Hepatocyte (in vitro differentiated cells): ENCODE measurements around the gene NSUN7. TPM values are rescaled to one million over a fixed set of nuclear protein-coding genes. Genes with fewer than 3 reads are reported as not detected.

Source experiments
- DNase-seq: peaks from one replicate; pipeline ENCODE4 v3.0.0-alpha.2; 2016; ENCODE audit warnings: low spot score
- H2AFZ ChIP-seq: fragments of 200-600 bp; sonication (generic); 2 replicates; pipeline ENCODE4 v1.6.0; 2016; ENCODE audit warnings: antibody characterized with exemption, mild to moderate bottlenecking
- H3K27ac ChIP-seq: fragments of 200-600 bp; sonication (generic); 2 replicates; pipeline ENCODE4 v1.5.1; 2016; ENCODE audit warnings: mild to moderate bottlenecking
- H3K27me3 ChIP-seq: fragments of 200-600 bp; sonication (generic); 2 replicates; pipeline ENCODE4 v1.6.1; 2016
- H3K36me3 ChIP-seq: fragments of 200-600 bp; sonication (generic); replicated peaks from 2 replicates; pipeline ENCODE4 v1.5.1; 2016; ENCODE audit warnings: low read depth; ENCODE audit not compliant: insufficient read depth
- H3K4me1 ChIP-seq: fragments of 200-600 bp; sonication (generic); 2 replicates; pipeline ENCODE4 v1.5.1; 2016; ENCODE audit warnings: mild to moderate bottlenecking, moderate library complexity; ENCODE audit not compliant: insufficient read depth
- H3K4me2 ChIP-seq: fragments of 200-600 bp; sonication (generic); 2 replicates; pipeline ENCODE4 v1.6.0; 2016
- H3K4me3 ChIP-seq: fragments of 200-600 bp; sonication (generic); 2 replicates; pipeline ENCODE4 v1.5.1; 2016; ENCODE audit warnings: mild to moderate bottlenecking
- H3K79me2 ChIP-seq: fragments of 200-600 bp; sonication (generic); 2 replicates; pipeline ENCODE4 v1.6.0; 2017; ENCODE audit warnings: mild to moderate bottlenecking
- H3K9me2 ChIP-seq: fragments of 200-600 bp; sonication (generic); replicated peaks from 2 replicates; pipeline ENCODE4 v1.6.0; 2017; ENCODE audit warnings: mild to moderate bottlenecking; ENCODE audit not compliant: insufficient read depth
- H3K9me3 ChIP-seq: fragments of 200-600 bp; sonication (generic); 2 replicates; pipeline ENCODE4 v1.5.1; 2016; ENCODE audit warnings: low read depth, mild to moderate bottlenecking
- H4K20me1 ChIP-seq: fragments of 200-600 bp; sonication (generic); 2 replicates; pipeline ENCODE4 v1.6.0; 2016; ENCODE audit warnings: mild to moderate bottlenecking; ENCODE audit not compliant: insufficient read depth, poor library complexity, severe bottlenecking
- CTCF ChIP-seq: fragments of 200-600 bp; sonication (generic); IDR thresholded peaks from 2 replicates; pipeline ENCODE4 v1.5.1; 2016; ENCODE audit warnings: antibody characterized with exemption, mild to moderate bottlenecking; ENCODE audit not compliant: poor library complexity
- EZH2 ChIP-seq: fragments of 200-600 bp; sonication (generic); IDR thresholded peaks from 2 replicates; pipeline ENCODE4 v1.6.1; 2016; ENCODE audit warnings: antibody characterized with exemption, mild to moderate bottlenecking, borderline replicate concordance
- EZH2phosphoT487 ChIP-seq: fragments of 200-600 bp; sonication (generic); IDR thresholded peaks from one replicate; pipeline ENCODE4 v1.6.1; 2018; ENCODE audit warnings: antibody characterized with exemption, mild to moderate bottlenecking, low read depth, moderate library complexity; ENCODE audit not compliant: unreplicated experiment, severe bottlenecking
- WGBS: methylation state at CpG from one replicate; pipeline ENCODE4 v1.1.6; 2016; ENCODE audit warnings: low lambda C conversion rate; ENCODE audit errors: missing lambda C conversion rate; 5-methylcytosine and 5-hydroxymethylcytosine counted together
- polyA plus RNA-seq: library from polyadenylated mRNA; unstranded; fragments of >200 nt; fragmentation: Nextera tagmentation; extraction: Ambion mirVana; gene quantifications from 2 replicates; pipeline ENCODE4 v1.2.1, GENCODE V29; 2016
- total RNA-seq: library from RNA; depleted of rRNA; stranded (reverse); fragments of >200 nt; gene quantifications from 2 replicates; pipeline ENCODE4 v1.2.3, GENCODE V29; 2014

The NSUN7 gene
- total and polyA plus RNA-seq, 2 experiments from 2014 or later: 4.6 to 8.0 TPM

GRCh38 chr4:40721730-40722171 is 28.0 kb upstream of the NSUN7 start:
- Histone ChIP-seq H3K4me1 (peaks cover 3% of the 10 kb centered on the region), H2AFZ (peak overlapping the region; percentile 19), H3K27me3 (no peaks in the 10 kb centered on the region), H4K20me1 (no peaks in the 10 kb centered on the region), H3K4me3 (no peak overlapping the region), H3K4me2 (no peak overlapping the region), H3K36me3 (no peaks in the 10 kb centered on the region), H3K27ac (peak overlapping the region; percentile 62), H3K9me3 (no peaks in the 10 kb centered on the region), H3K9me2 (no peaks in the 10 kb centered on the region), H3K79me2 (no peaks in the 10 kb centered on the region)
- TF ChIP-seq CTCF: no peak
- DNase-seq: peak; percentile 36
- 84% methylated on average over 5 of the region's 5 CpGs for WGBS

GRCh38 chr4:40722576-40723161 is 27.1 kb upstream of the NSUN7 start:
- no peak for TF ChIP-seq EZH2
- no peak for TF ChIP-seq CTCF
- no peak for TF ChIP-seq EZH2phosphoT487
- H3K36me3 ChIP-seq: no peaks in the 10 kb centered on the region
- H3K4me1 ChIP-seq: peaks cover 3% of the 10 kb centered on the region
- no peaks in the 10 kb centered on the region for H3K79me2 ChIP-seq
- no peaks in the 10 kb centered on the region for H3K27me3 ChIP-seq
- peak; percentile 27 for DNase-seq
- H3K9me3 ChIP-seq: no peaks in the 10 kb centered on the region
- no peaks in the 10 kb centered on the region for H3K9me2 ChIP-seq
- H3K27ac ChIP-seq: peak overlapping the region; percentile 62
- H4K20me1 ChIP-seq: no peaks in the 10 kb centered on the region
- H2AFZ ChIP-seq: peak overlapping the region; percentile 19
- WGBS: 64% methylated on average over 5 of the region's 5 CpGs
- H3K4me3 ChIP-seq: no peak overlapping the region
- no peak overlapping the region for H3K4me2 ChIP-seq

GRCh38 chr4:40723728-40724127 is 26.0 kb upstream of the NSUN7 start:
- peaks cover 3% of the 10 kb centered on the region for H3K4me1 ChIP-seq
- no peaks in the 10 kb centered on the region for H3K79me2 ChIP-seq
- no peaks in the 10 kb centered on the region for H3K9me2 ChIP-seq
- H3K9me3 ChIP-seq: no peaks in the 10 kb centered on the region
- H3K27me3 ChIP-seq: no peaks in the 10 kb centered on the region
- no peak overlapping the region for H3K4me3 ChIP-seq
- H4K20me1 ChIP-seq: no peaks in the 10 kb centered on the region
- DNase-seq: no peak
- no peak overlapping the region for H3K4me2 ChIP-seq
- H3K27ac ChIP-seq: no peak overlapping the region
- WGBS: 100% methylated on average over 3 of the region's 3 CpGs
- no peaks in the 10 kb centered on the region for H3K36me3 ChIP-seq
- TF ChIP-seq EZH2 (no peak), EZH2phosphoT487 (no peak), CTCF (no peak)
- H2AFZ ChIP-seq: no peak overlapping the region
